CD4-positive, alpha-beta T cell (primary cell): ENCODE measurements around the gene ADAMTS17. TPM values are rescaled to one million over a fixed set of nuclear protein-coding genes. Genes with fewer than 3 reads are reported as not detected.

Experiments
- ATAC-seq: fragments of 200-7000 bp; cut with Tn5 transposase; one replicate; pipeline ENCODE4 v1.10.0; 2022; ENCODE audit warnings: mild to moderate bottlenecking; ENCODE audit not compliant: poor library complexity
- CTCF ChIA-PET: fragments of 350-600 bp; sonication (Branson Sonifier 250); formaldehyde crosslinking; loops from one replicate; lab custom pipeline; 2021; ENCODE audit warnings: antibody characterized with exemption, inconsistent platforms; lab: Charles Lee
- POLR2A ChIA-PET: fragments of 350-600 bp; sonication (Branson Sonifier 250); formaldehyde crosslinking; loops from one replicate; lab custom pipeline; 2021; ENCODE audit warnings: antibody characterized with exemption, inconsistent platforms; lab: Charles Lee
- DNase-seq, 14 experiments: peaks; one replicate each; pipeline ENCODE4 v3.0.0-alpha.2; 2013 to 2020; ENCODE audit warnings: mixed read lengths in 2 of 14
- H3K27ac ChIP-seq, 2 donors: one replicate each; pipeline versions ENCODE4 v1.5.1 to v1.7.0; 2013; ENCODE audit warnings: low read length in 2 of 2, low read depth in 1 of 2, mild to moderate bottlenecking in 1 of 2
- H3K27me3 ChIP-seq, 2 experiments: 1 replicate in 1 of 2; 2 replicates in 1 of 2; pipeline versions ENCODE4 v1.6.1 to v1.7.0; 2013; ENCODE audit warnings: low read length in 2 of 2, control low read depth in 1 of 2, mild to moderate bottlenecking in 1 of 2, moderate library complexity in 1 of 2; ENCODE audit not compliant: insufficient read depth in 2 of 2, control insufficient read depth in 1 of 2
- H3K36me3 ChIP-seq: one replicate; pipeline ENCODE4 v1.6.1; 2013; ENCODE audit warnings: low read length, control low read depth; ENCODE audit not compliant: insufficient read depth
- H3K4me1 ChIP-seq: one replicate; pipeline ENCODE4 v1.6.1; 2013; ENCODE audit warnings: low read length, control low read depth; ENCODE audit not compliant: insufficient read depth
- H3K4me3 ChIP-seq: one replicate; pipeline ENCODE4 v1.5.1; 2013; ENCODE audit warnings: mild to moderate bottlenecking, low read length, moderate library complexity
- H3K9me3 ChIP-seq, 2 experiments: 1 replicate in 1 of 2; 2 replicates in 1 of 2; pipeline versions ENCODE4 v1.6.1 to v1.7.0; 2013; ENCODE audit warnings: low read length in 2 of 2, mild to moderate bottlenecking in 2 of 2, control low read depth in 1 of 2, moderate library complexity in 1 of 2; ENCODE audit not compliant: control insufficient read depth in 1 of 2, insufficient read depth in 1 of 2
- H3K27ac Mint-ChIP-seq: one replicate; pipeline ENCODE4 v1.8.0; 2020; ENCODE audit warnings: mixed read lengths
- H3K27me3 Mint-ChIP-seq: one replicate; pipeline ENCODE4 v1.8.0; 2021; ENCODE audit warnings: mixed read lengths
- H3K36me3 Mint-ChIP-seq: one replicate; pipeline ENCODE4 v1.8.0; 2021; ENCODE audit warnings: low read depth, mixed read lengths
- H3K4me1 Mint-ChIP-seq: one replicate; pipeline ENCODE4 v1.8.0; 2021; ENCODE audit warnings: low read depth, mixed read lengths
- H3K4me3 Mint-ChIP-seq: one replicate; pipeline ENCODE4 v1.8.0; 2020; ENCODE audit warnings: mild to moderate bottlenecking, mixed read lengths
- H3K9me3 Mint-ChIP-seq: one replicate; pipeline ENCODE4 v1.8.0; 2020; ENCODE audit warnings: mixed read lengths
- intact Hi-C, 2 experiments: fragments of 100-400 bp; cut with DNase I in 1 of 2; cut with micrococcal nuclease in 1 of 2; formaldehyde crosslinking; loops; one replicate each; pipeline versions ENCODE4 v1.15.1 to v1.9.0; 2023 to 2025; cut with DNase I, micrococcal nuclease
- total RNA-seq, 174 experiments: library from RNA in 2 of 174; stranded (reverse) in 2 of 174; gene quantifications; one replicate each; pipeline ENCODE4 v1.2.3 and lab custom pipeline; 2021 to 2026
- TF ChIP-seq, protein P1 (sequence below): fragments of 200-600 bp; IDR thresholded peaks from one replicate; pipeline ENCODE4 v1.8.0; 2022; ENCODE audit warnings: antibody characterized with exemption, mild to moderate bottlenecking

Gene ADAMTS17
- total RNA-seq, 2 experiments from 2014 or later = 9.9 to 13.2 TPM

DNA sequence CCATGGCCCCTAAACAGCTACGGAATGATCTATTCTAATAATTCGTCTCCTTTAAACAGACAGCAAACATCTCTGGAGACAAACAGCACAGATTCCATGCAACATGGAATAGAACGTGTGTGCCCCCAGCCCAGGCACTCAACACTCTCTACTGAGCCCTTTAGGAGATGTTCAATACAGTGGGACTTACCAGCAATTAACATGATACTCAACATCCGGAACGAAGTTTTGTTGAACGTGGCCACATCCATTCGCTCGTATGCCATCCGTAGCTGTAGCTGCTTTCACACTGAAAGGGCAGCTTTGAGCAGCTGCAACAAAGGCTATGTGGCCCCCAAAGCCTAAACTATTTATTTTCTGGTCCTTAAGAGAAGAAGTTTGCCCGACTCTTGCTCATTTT lies 3.5 kb downstream of the ADAMTS17 start:
- H3K4me1 ChIP-seq = peaks cover 55% of the 10 kb centered on the region
- Mint-ChIP-seq H3K27ac (no peak overlapping the region), H3K27me3 (no peaks in the 10 kb centered on the region), H3K4me1 (peaks cover 47% of the 10 kb centered on the region), H3K9me3 (no peaks in the 10 kb centered on the region), H3K36me3 (no peaks in the 10 kb centered on the region), H3K4me3 (peak overlapping the region; percentile 39)
- TF ChIP-seq, protein P1, sequence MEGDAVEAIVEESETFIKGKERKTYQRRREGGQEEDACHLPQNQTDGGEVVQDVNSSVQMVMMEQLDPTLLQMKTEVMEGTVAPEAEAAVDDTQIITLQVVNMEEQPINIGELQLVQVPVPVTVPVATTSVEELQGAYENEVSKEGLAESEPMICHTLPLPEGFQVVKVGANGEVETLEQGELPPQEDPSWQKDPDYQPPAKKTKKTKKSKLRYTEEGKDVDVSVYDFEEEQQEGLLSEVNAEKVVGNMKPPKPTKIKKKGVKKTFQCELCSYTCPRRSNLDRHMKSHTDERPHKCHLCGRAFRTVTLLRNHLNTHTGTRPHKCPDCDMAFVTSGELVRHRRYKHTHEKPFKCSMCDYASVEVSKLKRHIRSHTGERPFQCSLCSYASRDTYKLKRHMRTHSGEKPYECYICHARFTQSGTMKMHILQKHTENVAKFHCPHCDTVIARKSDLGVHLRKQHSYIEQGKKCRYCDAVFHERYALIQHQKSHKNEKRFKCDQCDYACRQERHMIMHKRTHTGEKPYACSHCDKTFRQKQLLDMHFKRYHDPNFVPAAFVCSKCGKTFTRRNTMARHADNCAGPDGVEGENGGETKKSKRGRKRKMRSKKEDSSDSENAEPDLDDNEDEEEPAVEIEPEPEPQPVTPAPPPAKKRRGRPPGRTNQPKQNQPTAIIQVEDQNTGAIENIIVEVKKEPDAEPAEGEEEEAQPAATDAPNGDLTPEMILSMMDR = no peak
- no peak for DNase-seq
- intact Hi-C loops = loop anchor here (2.0 to 10.0 kb wide), 3 partner anchors 203 to 523 kb away; no protein-coding TSS in a partner anchor
- no peak overlapping the region for H3K4me3 ChIP-seq
- H3K9me3 ChIP-seq = no peaks in the 10 kb centered on the region
- ChIA-PET POLR2A (interaction anchor here (1.1 to 4.6 kb wide), 6 partner anchors 8 to 413 kb away, joined by 3 to 36 read pairs (median 9); no protein-coding TSS in a partner anchor), CTCF (interaction anchor here (1.0 to 6.9 kb wide), 8 partner anchors 7 to 414 kb away, joined by 3 to 99 read pairs (median 6); no protein-coding TSS in a partner anchor)
- H3K27me3 ChIP-seq = no peaks in the 10 kb centered on the region
- no peak overlapping the region for H3K27ac ChIP-seq
- no peaks in the 10 kb centered on the region for H3K36me3 ChIP-seq
- ATAC-seq = no peak

DNA sequence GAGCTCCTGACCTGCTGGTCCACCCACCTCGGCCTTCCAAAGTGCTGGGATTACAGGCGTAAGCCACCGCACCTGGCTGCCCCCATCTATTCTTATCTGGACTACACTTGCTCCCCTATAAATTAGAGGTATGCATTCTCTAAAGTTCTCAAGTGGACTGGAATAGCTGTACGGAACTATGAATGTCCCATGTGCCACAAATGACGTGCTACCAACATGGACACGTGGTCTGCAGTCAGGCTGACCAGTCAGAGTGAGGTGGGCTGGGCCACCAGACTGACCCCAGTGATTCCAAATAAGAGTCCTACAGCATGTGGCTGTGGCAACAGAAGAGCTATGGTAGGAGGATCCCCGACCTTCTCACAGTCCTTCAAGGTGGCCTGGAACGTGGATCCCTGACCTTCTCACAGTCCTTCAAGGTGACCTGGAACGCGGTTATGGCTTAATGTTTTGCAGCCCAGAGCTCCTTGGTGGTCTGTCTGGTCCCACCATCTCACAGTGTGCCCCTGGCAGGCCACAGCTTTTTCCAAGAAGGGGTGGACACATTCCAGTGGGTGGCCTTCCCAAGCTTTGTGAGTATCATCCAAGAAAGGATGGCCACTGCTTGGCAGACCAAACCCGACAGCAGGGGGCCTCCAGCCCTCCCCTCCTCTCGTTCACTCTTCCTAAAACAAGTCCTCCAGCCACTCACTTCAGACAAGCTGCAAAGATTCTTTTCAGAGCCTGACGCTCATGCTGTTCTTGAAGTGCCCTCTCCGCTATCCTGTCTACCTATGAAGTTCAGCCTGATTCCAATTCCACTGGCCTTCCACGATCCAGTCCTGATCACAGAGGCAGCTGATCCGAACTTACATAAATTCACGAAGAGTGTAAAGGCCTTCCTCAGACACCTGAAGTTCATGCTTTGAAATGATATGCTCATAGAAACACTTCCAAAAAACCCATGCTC lies 4.4 kb downstream of the ADAMTS17 start:
- ATAC-seq = no peak
- ChIA-PET CTCF (interaction anchor here (0.9 to 6.9 kb wide), 3 partner anchors 13 to 409 kb away, joined by 3 to 99 read pairs (median 24); no protein-coding TSS in a partner anchor), POLR2A (interaction anchor here (4.6 kb wide), 1 partner anchor 408 kb away, joined by 36 read pairs; no protein-coding TSS in a partner anchor)
- no peaks in the 10 kb centered on the region for H3K36me3 Mint-ChIP-seq
- intact Hi-C loops = loop anchor here (2.0 to 10.0 kb wide), 3 partner anchors 203 to 523 kb away; no protein-coding TSS in a partner anchor
- Histone ChIP-seq H3K36me3 (no peaks in the 10 kb centered on the region), H3K4me3 (no peak overlapping the region), H3K27me3 (no peaks in the 10 kb centered on the region), H3K9me3 (no peaks in the 10 kb centered on the region), H3K27ac (no peak overlapping the region), H3K4me1 (peaks cover 61% of the 10 kb centered on the region)
- H3K27me3 Mint-ChIP-seq = no peaks in the 10 kb centered on the region
- H3K27ac Mint-ChIP-seq = no peak overlapping the region
- H3K9me3 Mint-ChIP-seq = no peaks in the 10 kb centered on the region
- TF ChIP-seq, protein P1 = no peak
- peaks cover 56% of the 10 kb centered on the region for H3K4me1 Mint-ChIP-seq
- DNase-seq = no peak
- H3K4me3 Mint-ChIP-seq = peak overlapping the region; percentile 1

DNA sequence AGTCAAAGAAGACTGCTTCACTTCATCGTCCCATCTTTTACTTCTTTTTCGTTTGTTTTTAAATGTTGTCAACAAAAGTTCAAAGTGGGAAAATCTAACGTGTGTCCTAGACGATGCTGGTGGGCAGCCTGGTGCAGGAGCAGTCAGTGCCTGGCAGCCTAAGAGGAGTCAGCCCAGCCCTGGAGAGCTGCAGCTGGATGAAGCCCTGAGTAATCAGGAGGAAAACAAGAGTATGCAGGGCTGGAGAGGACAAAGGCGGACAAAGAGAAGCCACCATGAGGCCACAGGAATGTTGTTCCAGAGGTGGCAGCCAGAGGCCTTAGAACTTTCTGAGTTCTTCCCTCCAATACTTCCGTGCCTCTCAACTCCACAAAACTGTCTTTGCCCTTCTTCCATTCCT lies 5.7 kb downstream of the ADAMTS17 start:
- CTCF ChIA-PET = interaction anchor here (0.9 to 6.9 kb wide), 2 partner anchors 14 to 408 kb away, joined by 3 to 99 read pairs; no protein-coding TSS in a partner anchor
- no peak for DNase-seq
- no peaks in the 10 kb centered on the region for H3K36me3 ChIP-seq
- H3K9me3 Mint-ChIP-seq = no peaks in the 10 kb centered on the region
- no peak overlapping the region for H3K27ac Mint-ChIP-seq
- no peak overlapping the region for H3K4me3 ChIP-seq
- no peaks in the 10 kb centered on the region for H3K36me3 Mint-ChIP-seq
- intact Hi-C loops = loop anchor here in 1 of 2 experiments (10.0 kb wide), 2 partner anchors 201 to 521 kb away; no protein-coding TSS in a partner anchor
- TF ChIP-seq, protein P1 = no peak
- H3K27me3 ChIP-seq = no peaks in the 10 kb centered on the region
- H3K4me3 Mint-ChIP-seq = no peak overlapping the region
- no peak overlapping the region for H3K27ac ChIP-seq
- no peak for ATAC-seq
- peaks cover 69% of the 10 kb centered on the region for H3K4me1 Mint-ChIP-seq
- peaks cover 65% of the 10 kb centered on the region for H3K4me1 ChIP-seq
- no peaks in the 10 kb centered on the region for H3K27me3 Mint-ChIP-seq
- POLR2A ChIA-PET = no interaction called here
- H3K9me3 ChIP-seq = no peaks in the 10 kb centered on the region
